ENCODE measurements around the gene PRXL2A.
A peak's percentile ranks its signal among the peaks of the same experiment; 100 is the strongest.
"Not testable (repeated sequence)": the region's sequence is repeated elsewhere in the genome, so short reads cannot be mapped to it uniquely, and the experiment has no call there.

The PRXL2A gene

GRCh38 chr10:80411267-80411668 is 2.9 kb downstream of the PRXL2A start:
- no peak for DNase-seq (ENCODE audit: low read depth in 2 of 2)

- no peak for DNase-seq (ENCODE audit: low read depth in 2 of 2)
Observed at GRCh38 chr10:80411681-80412220, 3.4 kb downstream of the PRXL2A start.

GRCh38 chr10:80412486-80412885 is 4.1 kb downstream of the PRXL2A start:
- no peak for DNase-seq (ENCODE audit: low read depth in 2 of 2)

- peak; percentile 44 to 55 for DNase-seq (ENCODE audit: low read depth in 2 of 2)
Observed at GRCh38 chr10:80413271-80413996, 5.1 kb downstream of the PRXL2A start.

GRCh38 chr10:80414142-80414895 is 6.0 kb downstream of the PRXL2A start:
- DNase-seq (ENCODE audit: low read depth in 2 of 2) = no peak

- no peak for DNase-seq (ENCODE audit: low read depth in 2 of 2)
Observed at GRCh38 chr10:80415734-80416478, 7.6 kb downstream of the PRXL2A start.

- peak; percentile 31 to 39 for DNase-seq (ENCODE audit: low read depth in 2 of 2)
Observed at GRCh38 chr10:80416479-80417098, 8.2 kb downstream of the PRXL2A start.

- DNase-seq (ENCODE audit: low read depth in 2 of 2) = not testable (repeated sequence)
Observed at GRCh38 chr10:80417256-80417655, 8.9 kb downstream of the PRXL2A start.

GRCh38 chr10:80421050-80421706 is 12.8 kb downstream of the PRXL2A start:
- no peak for DNase-seq (ENCODE audit: low read depth in 2 of 2)

- DNase-seq (ENCODE audit: low read depth in 2 of 2) = no peak
Observed at GRCh38 chr10:80421707-80422536, 13.6 kb downstream of the PRXL2A start.

- no peak for DNase-seq (ENCODE audit: low read depth in 2 of 2)
Observed at GRCh38 chr10:80425901-80426300, 17.6 kb downstream of the PRXL2A start.

GRCh38 chr10:80427541-80427940 is 19.2 kb downstream of the PRXL2A start:
- no peak for DNase-seq (ENCODE audit: low read depth in 2 of 2)

- DNase-seq (ENCODE audit: low read depth in 2 of 2) = no peak
Observed at GRCh38 chr10:80429521-80429973, 21.2 kb downstream of the PRXL2A start.

- no peak for DNase-seq (ENCODE audit: low read depth in 2 of 2)
Observed at GRCh38 chr10:80433134-80433533, 24.8 kb downstream of the PRXL2A start.

- DNase-seq (ENCODE audit: low read depth in 2 of 2) = no peak
Observed at GRCh38 chr10:80436446-80437098, 28.2 kb downstream of the PRXL2A start.

GRCh38 chr10:80437227-80437626 is 28.9 kb downstream of the PRXL2A start:
- DNase-seq (ENCODE audit: low read depth in 2 of 2) = no peak

- DNase-seq (ENCODE audit: low read depth in 2 of 2) = no peak
Observed at GRCh38 chr10:80441831-80442230, 33.5 kb downstream of the PRXL2A start.

- DNase-seq (ENCODE audit: low read depth in 2 of 2) = no peak
Observed at GRCh38 chr10:80442879-80443278, 34.5 kb downstream of the PRXL2A start.

- DNase-seq (ENCODE audit: low read depth in 2 of 2) = no peak
Observed at GRCh38 chr10:80443531-80443974, 35.2 kb downstream of the PRXL2A start.

GRCh38 chr10:80444124-80444523 is 35.8 kb downstream of the PRXL2A start:
- no peak for DNase-seq (ENCODE audit: low read depth in 2 of 2)
